BE2C (cell line): ENCODE data around the gene ADRA2B.

ENCODE experiments used
- DNase-seq: peaks from one replicate; pipeline ENCODE4 v3.0.0-alpha.2; 2020
- H3K27me3 ChIP-seq: fragments of 250-450 bp; sonication (Bioruptor Pico); 2 replicates; pipeline ENCODE4 v1.5.1; 2020; ENCODE audit warnings: mild to moderate bottlenecking
- H3K36me3 ChIP-seq: fragments of 250-450 bp; sonication (Bioruptor Pico); 2 replicates; pipeline ENCODE4 v1.5.1; 2020; ENCODE audit warnings: mild to moderate bottlenecking
- H3K4me1 ChIP-seq: fragments of 250-450 bp; sonication (Bioruptor Pico); 2 replicates; pipeline ENCODE4 v1.5.1; 2020
- H3K4me3 ChIP-seq: 2 replicates; pipeline ENCODE4 v1.5.1; 2011; ENCODE audit warnings: low read depth, low read length
- H3K9me3 ChIP-seq: fragments of 250-450 bp; sonication (Bioruptor Pico); 2 replicates; pipeline ENCODE4 v1.5.1; 2020
- TF ChIP-seq, protein P1 (sequence below): IDR thresholded peaks from 2 replicates; pipeline ENCODE4 v1.5.1; 2012; ENCODE audit warnings: mild to moderate bottlenecking, low read depth, low read length

The ADRA2B gene

DNA sequence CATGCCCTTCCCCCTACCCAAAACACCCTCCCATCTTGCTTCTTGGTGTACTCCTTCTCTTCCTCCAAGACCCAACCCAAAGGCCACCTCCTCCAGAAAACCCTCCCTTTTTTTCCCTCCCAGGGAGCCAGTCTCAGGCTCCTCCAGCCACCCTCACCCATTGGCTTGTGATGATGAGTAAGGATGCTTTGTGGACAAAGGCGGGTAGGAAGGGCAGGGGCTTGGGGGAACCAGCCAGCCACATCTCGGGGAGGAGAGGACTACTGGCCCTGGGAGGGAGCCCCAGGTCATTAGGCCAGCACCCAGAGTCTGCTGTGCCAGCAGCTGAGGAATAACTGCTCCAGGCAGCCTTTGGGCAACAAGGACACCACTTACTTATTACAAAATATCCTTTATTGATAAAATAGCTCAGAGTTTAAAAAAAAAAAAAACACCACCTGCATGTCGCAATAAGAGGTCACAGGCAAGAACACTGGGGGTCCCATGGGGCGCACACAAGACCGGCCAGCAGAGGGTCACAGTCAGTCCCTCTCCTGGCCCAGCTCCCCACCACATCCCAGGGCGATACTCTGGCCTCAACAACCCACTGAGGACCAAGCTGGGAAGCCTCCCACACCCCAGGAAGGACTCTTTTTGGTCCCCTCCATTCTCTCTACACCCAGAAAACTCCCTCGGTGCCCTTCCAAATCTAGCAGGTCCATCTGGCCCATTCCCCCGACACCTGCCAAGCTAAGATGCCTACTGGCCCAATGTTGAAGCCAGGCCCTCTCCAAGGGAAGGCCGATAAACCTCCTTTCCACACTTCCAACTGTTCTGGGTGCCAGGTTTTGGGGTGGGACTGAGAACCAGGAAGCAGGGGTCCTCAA lies 3.6 kb downstream of the ADRA2B start:
- TF ChIP-seq, protein P1, sequence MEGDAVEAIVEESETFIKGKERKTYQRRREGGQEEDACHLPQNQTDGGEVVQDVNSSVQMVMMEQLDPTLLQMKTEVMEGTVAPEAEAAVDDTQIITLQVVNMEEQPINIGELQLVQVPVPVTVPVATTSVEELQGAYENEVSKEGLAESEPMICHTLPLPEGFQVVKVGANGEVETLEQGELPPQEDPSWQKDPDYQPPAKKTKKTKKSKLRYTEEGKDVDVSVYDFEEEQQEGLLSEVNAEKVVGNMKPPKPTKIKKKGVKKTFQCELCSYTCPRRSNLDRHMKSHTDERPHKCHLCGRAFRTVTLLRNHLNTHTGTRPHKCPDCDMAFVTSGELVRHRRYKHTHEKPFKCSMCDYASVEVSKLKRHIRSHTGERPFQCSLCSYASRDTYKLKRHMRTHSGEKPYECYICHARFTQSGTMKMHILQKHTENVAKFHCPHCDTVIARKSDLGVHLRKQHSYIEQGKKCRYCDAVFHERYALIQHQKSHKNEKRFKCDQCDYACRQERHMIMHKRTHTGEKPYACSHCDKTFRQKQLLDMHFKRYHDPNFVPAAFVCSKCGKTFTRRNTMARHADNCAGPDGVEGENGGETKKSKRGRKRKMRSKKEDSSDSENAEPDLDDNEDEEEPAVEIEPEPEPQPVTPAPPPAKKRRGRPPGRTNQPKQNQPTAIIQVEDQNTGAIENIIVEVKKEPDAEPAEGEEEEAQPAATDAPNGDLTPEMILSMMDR, result no peak
- Histone ChIP-seq H3K36me3 (no peaks in the 10 kb centered on the region), H3K9me3 (no peaks in the 10 kb centered on the region), H3K27me3 (no peaks in the 10 kb centered on the region), H3K4me3 (no peak overlapping the region), H3K4me1 (no peaks in the 10 kb centered on the region)
- no peak for DNase-seq

DNA sequence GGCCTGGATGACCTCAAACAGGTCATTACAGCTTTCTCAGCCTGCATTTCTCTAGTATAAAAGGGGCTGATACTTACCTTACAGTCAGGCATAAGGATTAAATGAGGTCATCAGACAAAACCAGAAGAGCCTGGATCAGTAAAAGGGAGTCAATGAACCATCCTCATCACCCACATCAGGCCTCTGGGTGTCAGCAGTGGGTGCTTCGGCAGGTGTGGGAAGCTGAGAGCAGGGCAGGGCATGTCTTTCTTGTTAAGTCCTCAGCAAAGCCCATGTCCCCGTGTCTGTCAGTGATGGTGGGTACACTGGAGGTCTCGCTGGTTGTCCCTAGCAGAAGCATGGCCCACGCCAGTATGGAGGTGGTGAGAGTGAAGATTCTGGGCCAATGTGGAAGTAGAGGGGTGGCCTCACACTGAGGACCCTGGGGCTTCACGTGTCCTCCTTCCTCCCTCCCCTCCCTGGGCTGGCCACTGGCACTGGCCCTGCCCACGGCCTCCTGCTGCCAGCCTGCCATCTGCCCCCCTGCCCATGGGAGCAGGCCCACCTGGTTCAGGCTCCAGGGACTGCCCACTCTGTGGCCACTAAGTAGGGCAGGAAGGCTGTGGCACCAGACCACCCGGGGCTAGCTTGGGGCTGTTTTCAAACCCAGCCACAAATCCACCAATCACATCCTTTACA lies 4.4 kb downstream of the ADRA2B start:
- TF ChIP-seq, protein P1, result no peak
- DNase-seq, result no peak
- H3K27me3 ChIP-seq, result no peaks in the 10 kb centered on the region

GRCh38 chr2:96111257-96111640 lies 5.1 kb downstream of the ADRA2B start:
- no peaks in the 10 kb centered on the region for H3K36me3 ChIP-seq
- TF ChIP-seq, protein P1, result no peak
- no peaks in the 10 kb centered on the region for H3K4me1 ChIP-seq
- DNase-seq, result no peak
- no peaks in the 10 kb centered on the region for H3K27me3 ChIP-seq
- H3K9me3 ChIP-seq, result no peaks in the 10 kb centered on the region
- H3K4me3 ChIP-seq, result no peak overlapping the region

More for the DNA sequence above, 4.4 kb downstream of the ADRA2B start:
- Histone ChIP-seq H3K36me3 (no peaks in the 10 kb centered on the region), H3K9me3 (no peaks in the 10 kb centered on the region), H3K4me1 (no peaks in the 10 kb centered on the region), H3K4me3 (no peak overlapping the region)

DNA sequence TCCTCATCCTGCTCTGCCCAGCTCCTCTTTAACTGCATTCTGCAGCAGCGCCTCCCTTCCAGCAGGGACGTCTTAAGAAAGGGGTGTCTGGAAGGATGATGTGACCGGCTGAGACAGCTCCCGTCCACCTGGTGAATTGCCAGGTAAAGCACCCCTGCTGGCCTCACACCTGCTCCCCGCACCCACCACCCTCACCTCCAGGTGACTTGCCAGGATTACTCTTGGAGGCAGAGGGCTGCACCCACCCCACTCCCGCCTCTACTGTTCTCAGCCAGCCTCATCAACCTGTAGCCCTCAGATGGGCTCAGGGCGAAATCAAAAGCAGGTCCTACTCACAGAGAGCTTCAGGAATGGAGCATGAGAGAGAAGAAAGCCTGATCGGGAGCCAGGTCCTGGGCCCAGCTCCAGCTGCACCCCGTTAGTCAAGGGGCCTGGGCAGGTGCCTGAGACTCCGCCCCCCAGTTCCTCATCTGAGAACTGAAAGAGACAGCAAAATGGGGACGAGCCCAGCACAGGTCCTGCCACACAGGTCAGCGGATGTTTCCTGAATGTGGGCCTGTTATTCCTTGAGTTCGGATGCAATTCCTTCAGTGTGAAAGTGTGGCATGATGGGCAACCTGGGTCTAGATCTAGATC lies 5.6 kb downstream of the ADRA2B start:
- no peaks in the 10 kb centered on the region for H3K27me3 ChIP-seq
- TF ChIP-seq, protein P1, result no peak
- no peaks in the 10 kb centered on the region for H3K9me3 ChIP-seq
- no peak overlapping the region for H3K4me3 ChIP-seq
- H3K4me1 ChIP-seq, result no peaks in the 10 kb centered on the region
- H3K36me3 ChIP-seq, result no peaks in the 10 kb centered on the region
- no peak for DNase-seq

DNA sequence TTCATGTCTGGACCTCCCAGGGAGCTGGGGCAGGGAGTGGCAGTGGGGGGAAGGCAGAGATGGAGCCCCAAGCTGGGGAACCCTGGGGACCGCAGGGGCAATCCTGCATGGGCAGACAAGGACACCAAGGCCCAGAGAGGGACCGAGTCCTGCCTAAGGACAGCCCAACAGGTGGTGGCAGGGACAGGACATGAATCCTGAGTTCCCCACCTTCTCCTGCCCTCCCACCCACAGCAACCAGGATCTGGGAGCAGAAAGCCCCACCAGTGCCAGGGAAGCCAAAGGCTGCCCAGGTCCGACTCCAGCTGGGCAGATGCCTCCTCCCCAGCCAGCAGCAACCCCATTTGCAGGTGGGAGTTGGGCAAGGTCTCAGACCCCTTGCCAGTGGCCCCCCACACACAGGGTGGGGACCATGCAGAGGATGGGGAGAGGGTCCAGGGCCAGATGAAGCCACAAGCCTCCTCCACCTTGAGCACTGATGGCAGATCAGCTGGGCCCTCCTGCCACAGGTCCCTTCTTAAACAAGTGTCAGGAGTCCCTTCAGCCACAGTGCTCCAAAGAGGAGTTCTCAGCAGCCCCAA lies 6.3 kb downstream of the ADRA2B start:
- H3K27me3 ChIP-seq, result no peaks in the 10 kb centered on the region

More for the DNA sequence above, 6.3 kb downstream of the ADRA2B start:
- TF ChIP-seq, protein P1, result no peak
- H3K4me1 ChIP-seq, result no peaks in the 10 kb centered on the region
- no peaks in the 10 kb centered on the region for H3K9me3 ChIP-seq
- H3K4me3 ChIP-seq, result no peak overlapping the region
- no peaks in the 10 kb centered on the region for H3K36me3 ChIP-seq
- DNase-seq, result no peak
